K562 (cell line): ENCODE measurements around the gene GATA6. TPM values are rescaled to one million over a fixed set of nuclear protein-coding genes. Genes with fewer than 3 reads are reported as not detected.
A peak's percentile ranks its signal among the peaks of the same experiment; 100 is the strongest.

Source experiments
- ATAC-seq: fragments of 200-7000 bp; cut with Tn5 transposase; 3 replicates; pipeline ENCODE4 v1.9.1; 2020; ENCODE audit warnings: moderate library complexity
- BruUV-seq: library from RNA; stranded (reverse); fragments of 400-500 nt; replicated peaks from 2 replicates; lab custom pipeline; 2021; lab: Mats Ljungman, UMichigan
- CTCF ChIA-PET: fragments of 300-600 bp; formaldehyde crosslinking; extraction: SDS; loops from one replicate; lab custom pipeline; 2021; ENCODE audit warnings: low intra/inter-chr PET ratio; lab: Yijun Ruan, JAX
- POLR2A ChIA-PET: fragments of 300-600, 350-650 bp; sonication (Branson Sonifier 250); formaldehyde crosslinking; extraction: SDS; loops from one replicate; lab custom pipeline; 2021; ENCODE audit warnings: antibody characterized with exemption, inconsistent platforms; lab: Yijun Ruan, JAX
- DNase-seq, 4 experiments: peaks; one replicate each; pipeline versions ENCODE4 v3.0.0 to v3.0.0-alpha.2; 2011 to 2018; ENCODE audit warnings: low spot score in 3 of 4, mixed read lengths in 3 of 4; ENCODE audit errors: extremely low read depth in 1 of 4
- FAIRE-seq: peaks from 2 replicates; lab custom pipeline; 2011; peaks lifted over from hg19 to GRCh38; lab: Jason Lieb, UNC
- H2AFZ ChIP-seq: 2 replicates; pipeline ENCODE4 v1.6.0; 2011; ENCODE audit warnings: low read depth, low read length, control low read depth, inconsistent platforms
- H3K27ac ChIP-seq: fragments of 200-600 bp; 3 replicates; pipeline ENCODE4 v1.8.0; 2011; ENCODE audit warnings: low read depth, mild to moderate bottlenecking, control low read depth, inconsistent platforms, low read length, moderate library complexity, mixed read lengths; ENCODE audit errors: extremely low read depth
- H3K27me3 ChIP-seq, 2 experiments: fragments of 300-600 bp in 1 of 2; 2 replicates in 1 of 2; 3 replicates in 1 of 2; pipeline versions ENCODE4 v1.6.0 to v1.8.0; 2011; ENCODE audit warnings: inconsistent platforms in 2 of 2, low read length in 2 of 2, mild to moderate bottlenecking in 1 of 2, mixed read lengths in 1 of 2, moderate library complexity in 1 of 2; ENCODE audit not compliant: control insufficient read depth in 2 of 2, insufficient read depth in 2 of 2
- H3K36me3 ChIP-seq: fragments of 300-600 bp; 3 replicates; pipeline ENCODE4 v1.8.0; 2011; ENCODE audit warnings: mild to moderate bottlenecking, low read length, inconsistent platforms; ENCODE audit not compliant: control insufficient read depth, insufficient read depth
- H3K4me1 ChIP-seq, 2 experiments: fragments of 200-600 bp in 1 of 2; replicated peaks in 1 of 2; 2 replicates in 1 of 2; 3 replicates in 1 of 2; pipeline versions ENCODE4 v1.5.1 to v1.8.0; 2011; ENCODE audit warnings: inconsistent platforms in 2 of 2, low read length in 2 of 2, mild to moderate bottlenecking in 1 of 2, mixed read lengths in 1 of 2, moderate library complexity in 1 of 2; ENCODE audit not compliant: control insufficient read depth in 2 of 2, insufficient read depth in 2 of 2
- H3K4me2 ChIP-seq: 2 replicates; pipeline ENCODE4 v1.6.1; 2011; ENCODE audit warnings: low read length, control low read depth, inconsistent platforms, mixed read lengths; ENCODE audit not compliant: insufficient read depth
- H3K4me3 ChIP-seq: fragments of 200-600 bp; sonication (generic), shearing (Covaris generic); 2 replicates; pipeline ENCODE4 v1.5.1; 2016; ENCODE audit warnings: control low read depth, inconsistent platforms
- H3K79me2 ChIP-seq: fragments of 200-600 bp; 3 replicates; pipeline ENCODE4 v1.8.0; 2011; ENCODE audit warnings: low read length, inconsistent platforms; ENCODE audit not compliant: control insufficient read depth, insufficient read depth
- H3K9ac ChIP-seq, 2 experiments: 2 replicates each; pipeline versions ENCODE4 v1.6.0 to v1.6.1; 2011; ENCODE audit warnings: low read depth in 2 of 2, low read length in 2 of 2, control low read depth in 1 of 2, inconsistent platforms in 1 of 2, mild to moderate bottlenecking in 1 of 2, mixed read lengths in 1 of 2; ENCODE audit not compliant: insufficient read depth in 1 of 2
- H3K9me1 ChIP-seq: one replicate; pipeline ENCODE4 v1.6.0; 2011; ENCODE audit warnings: inconsistent platforms, mild to moderate bottlenecking, low read length, moderate library complexity; ENCODE audit not compliant: control insufficient read depth, insufficient read depth
- H3K9me3 ChIP-seq: replicated peaks from 2 replicates; pipeline ENCODE4 v1.5.1; 2011; ENCODE audit warnings: low read depth, low read length, inconsistent platforms; ENCODE audit not compliant: control insufficient read depth, insufficient read depth
- H4K20me1 ChIP-seq: replicated peaks from 2 replicates; pipeline ENCODE4 v1.6.1; 2011; ENCODE audit warnings: low read length, inconsistent platforms, mixed read lengths; ENCODE audit not compliant: control insufficient read depth, insufficient read depth
- CHD4 ChIP-seq: fragments of 200-600 bp; sonication (generic); IDR thresholded peaks from 3 replicates; pipeline ENCODE4 v1.6.1; 2012; ENCODE audit warnings: low read depth, mild to moderate bottlenecking, mixed read lengths, low read length, inconsistent platforms; ENCODE audit not compliant: insufficient read depth, insufficient replicate concordance, poor library complexity, severe bottlenecking
- DIDO1 ChIP-seq: fragments of 450-650 bp; IDR thresholded peaks from 2 replicates; pipeline ENCODE4 v1.6.1; 2016; ENCODE audit warnings: low read depth, missing biosample characterization, missing genetic modification characterization
- U2AF1 ChIP-seq: fragments of 200-400 bp; formaldehyde crosslinking; optimal IDR thresholded peaks from 2 replicates; pipeline ENCODE3; 2017; ENCODE audit warnings: mild to moderate bottlenecking, low read depth, low read length, moderate library complexity
- WGBS: fragments of 100-300 bp; shearing (Covaris generic); methylation state at CpG from one replicate; pipeline ENCODE4 v1.1.6; 2016; ENCODE audit warnings: low coverage, mixed read lengths; ENCODE audit not compliant: insufficient coverage; ENCODE audit errors: missing lambda C conversion rate; 5-methylcytosine and 5-hydroxymethylcytosine counted together
- in situ Hi-C: fragments of 300-500 bp; cut with MboI; formaldehyde crosslinking; loops from 4 replicates; pipeline ENCODE4 v1.15.0; 2018; ENCODE audit warnings: inconsistent platforms, mixed read lengths
- intact Hi-C: fragments of 100-400 bp; cut with micrococcal nuclease; formaldehyde crosslinking; loops from 2 replicates; pipeline ENCODE4 v1.14.2; 2022
- polyA plus RNA-seq, 8 experiments: library from polyadenylated mRNA; depleted of rRNA in 4 of 8; stranded (reverse) in 5 of 8; unstranded in 3 of 8; fragments of >200 nt; fragmentation: Nextera tagmentation in 2 of 8; fragmentation: Illumina TruSeq in 1 of 8; extraction: Ambion mirVana in 2 of 8; extraction: Trizol in 1 of 8; gene quantifications; 2 replicates each; pipeline versions ENCODE4 v1.2.1 to v1.2.3, GENCODE V29; 2011 to 2014; ENCODE audit warnings: inconsistent platforms in 1 of 8, missing spikeins in 1 of 8
- total RNA-seq, 7 experiments: library from RNA; depleted of rRNA in 6 of 7; stranded (reverse); fragments of >200 nt in 6 of 7; fragmentation: Illumina TruSeq in 2 of 7; extraction: Trizol in 2 of 7; gene quantifications; 2 replicates each; pipeline versions ENCODE4 v1.2.1 to v1.2.3, GENCODE V29; 2011 to 2021; ENCODE audit warnings: low replicate concordance in 1 of 7

The GATA6 gene
- total and polyA plus RNA-seq, 9 of the 15 experiments (the other 6 are each of a cell fraction or from before 2014, with no cell fraction given): 0.01 to 0.24 (median 0.16) TPM; not detected in 5

- Histone ChIP-seq H3K4me3 (no peak overlapping the region), H3K9me1 (no peaks in the 10 kb centered on the region), H3K4me1 (peaks cover 0 to 6% of the 10 kb centered on the region in 2 experiments; a peak in 1 of 5 replicates), H3K9ac (no peak overlapping the region)
- intact Hi-C loops: no loop called here
- ATAC-seq: no peak
- peak; percentile 6 for FAIRE-seq
- no peak for TF ChIP-seq CHD4
- no peak for TF ChIP-seq U2AF1
- TF ChIP-seq, all 486 proteins: peak for 0
- no peak for DNase-seq
- H3K27ac ChIP-seq: no peak overlapping the region
- in situ Hi-C loops: no loop called here
- BruUV-seq: no TSS peak
- no peak overlapping the region for H3K4me2 ChIP-seq
- WGBS: 38% methylated on average over 13 of the region's 13 CpGs
- H2AFZ ChIP-seq: no peak overlapping the region
- peaks cover 24 to 34% of the 10 kb centered on the region in 2 experiments; a peak in 4 of 5 replicates for H3K27me3 ChIP-seq
- no peaks in the 10 kb centered on the region for H4K20me1 ChIP-seq
- ChIA-PET POLR2A (no interaction called here), CTCF (no interaction called here)
- no peaks in the 10 kb centered on the region for H3K9me3 ChIP-seq
- H3K79me2 ChIP-seq: no peaks in the 10 kb centered on the region
- H3K36me3 ChIP-seq: no peaks in the 10 kb centered on the region
Measured at GRCh38 chr18:22177327-22177871, 8.0 kb downstream of the GATA6 start.

- intact Hi-C loops (no loop called here), in situ Hi-C loops (no loop called here)
- no peaks in the 10 kb centered on the region for H3K79me2 ChIP-seq
- peaks cover 0 to 6% of the 10 kb centered on the region in 2 experiments; a peak in 1 of 5 replicates for H3K4me1 ChIP-seq
- H3K27me3 ChIP-seq: peaks cover 13 to 17% of the 10 kb centered on the region in 2 experiments; a peak in 4 of 5 replicates
- H3K4me3 ChIP-seq: no peak overlapping the region
- no peaks in the 10 kb centered on the region for H3K9me3 ChIP-seq
- ATAC-seq (no peak), FAIRE-seq (no peak), DNase-seq (no peak)
- POLR2A ChIA-PET: no interaction called here
- no peak overlapping the region for H3K27ac ChIP-seq
- H3K36me3 ChIP-seq: no peaks in the 10 kb centered on the region
- H3K4me2 ChIP-seq: no peak overlapping the region
- BruUV-seq: no TSS peak
- H2AFZ ChIP-seq: no peak overlapping the region
- CTCF ChIA-PET: no interaction called here
- no peaks in the 10 kb centered on the region for H3K9me1 ChIP-seq
- H3K9ac ChIP-seq: no peak overlapping the region
- H4K20me1 ChIP-seq: no peaks in the 10 kb centered on the region
- no peak for TF ChIP-seq DIDO1
Measured at GRCh38 chr18:22179174-22179573, 9.8 kb downstream of the GATA6 start.
